Ammon's horn (tissue), 1 donor: ENCODE data around the gene CIITA.

Experiments
- DNase-seq: peaks from one replicate; pipeline ENCODE4 v3.0.0-alpha.2; 2016; ENCODE audit warnings: low spot score

The CIITA gene

GRCh38 chr16:10880594-10881452, 3.8 kb downstream of the CIITA start:
- no peak for DNase-seq

GRCh38 chr16:10881479-10882030, 4.6 kb downstream of the CIITA start:
- DNase-seq, result no peak

GRCh38 chr16:10883004-10883403, 6.0 kb downstream of the CIITA start:
- DNase-seq, result no peak

- peak; percentile 72 for DNase-seq
Measured at GRCh38 chr16:10885246-10885645, 8.2 kb downstream of the CIITA start.

GRCh38 chr16:10888320-10888937, 11.4 kb downstream of the CIITA start:
- no peak for DNase-seq

- DNase-seq, result no peak
Measured at GRCh38 chr16:10889855-10890254, 12.9 kb downstream of the CIITA start.

GRCh38 chr16:10892782-10893318, 15.8 kb downstream of the CIITA start:
- DNase-seq, result no peak

GRCh38 chr16:10895053-10895946, 18.3 kb downstream of the CIITA start:
- DNase-seq, result no peak

GRCh38 chr16:10896165-10896564, 19.2 kb downstream of the CIITA start:
- no peak for DNase-seq

- no peak for DNase-seq
Measured at GRCh38 chr16:10896723-10897122, 19.7 kb downstream of the CIITA start.

GRCh38 chr16:10897134-10897533, 20.1 kb downstream of the CIITA start:
- peak; percentile 37 for DNase-seq

GRCh38 chr16:10902999-10903398, 26.0 kb downstream of the CIITA start:
- DNase-seq, result no peak

GRCh38 chr16:10906482-10906881, 29.5 kb downstream of the CIITA start:
- no peak for DNase-seq

- peak; percentile 40 for DNase-seq
Measured at GRCh38 chr16:10906914-10907756, 30.1 kb downstream of the CIITA start.

GRCh38 chr16:10907757-10908045, 30.7 kb downstream of the CIITA start:
- DNase-seq, result no peak

GRCh38 chr16:10911267-10911666, 34.3 kb downstream of the CIITA start:
- DNase-seq, result no peak

- no peak for DNase-seq
Measured at GRCh38 chr16:10916534-10916933, 39.5 kb downstream of the CIITA start.

- DNase-seq, result peak; percentile 96
Measured at GRCh38 chr16:10918294-10919002, 41.4 kb downstream of the CIITA start.

- DNase-seq, result no peak
Measured at GRCh38 chr16:10919003-10919351, 42.0 kb downstream of the CIITA start.

GRCh38 chr16:10920726-10921427, 43.9 kb downstream of the CIITA start:
- DNase-seq, result no peak
